Skeletal muscle tissue (tissue), 4 donors: ENCODE measurements around the gene GCLM. TPM values are rescaled to one million over a fixed set of nuclear protein-coding genes. Genes with fewer than 3 reads are reported as not detected.
"Not testable (repeated sequence)": the region's sequence is repeated elsewhere in the genome, so short reads cannot be mapped to it uniquely, and the experiment has no call there.

Source experiments
- H3K27ac ChIP-seq: one replicate; pipeline ENCODE4 v1.7.0; 2013; ENCODE audit warnings: mild to moderate bottlenecking, low read depth, low read length, inconsistent platforms
- H3K27me3 ChIP-seq, 3 donors: one replicate each; pipeline ENCODE4 v1.7.0; 2013; ENCODE audit warnings: low read length in 3 of 3; ENCODE audit not compliant: control insufficient read depth in 3 of 3, insufficient read depth in 3 of 3
- H3K36me3 ChIP-seq, 3 donors: one replicate each; pipeline ENCODE4 v1.7.0; 2013; ENCODE audit warnings: low read length in 3 of 3; ENCODE audit not compliant: control insufficient read depth in 3 of 3, insufficient read depth in 3 of 3
- H3K4me1 ChIP-seq, 3 donors: one replicate each; pipeline ENCODE4 v1.7.0; 2013; ENCODE audit warnings: low read length in 3 of 3, mild to moderate bottlenecking in 3 of 3; ENCODE audit not compliant: control insufficient read depth in 3 of 3, insufficient read depth in 3 of 3
- H3K4me3 ChIP-seq, 3 donors: one replicate each; pipeline ENCODE4 v1.7.0; 2013; ENCODE audit warnings: low read length in 3 of 3
- H3K9ac ChIP-seq, 3 donors: one replicate each; pipeline ENCODE4 v1.7.0; 2013; ENCODE audit warnings: low read length in 3 of 3, mild to moderate bottlenecking in 3 of 3, moderate library complexity in 2 of 3, low read depth in 1 of 3
- H3K9me3 ChIP-seq, 3 donors: one replicate each; pipeline ENCODE4 v1.7.0; 2013; ENCODE audit warnings: low read length in 3 of 3; ENCODE audit not compliant: control insufficient read depth in 3 of 3
- total RNA-seq: library from RNA; depleted of rRNA; stranded (reverse); fragments of >200 nt; gene quantifications from one replicate; pipeline ENCODE4 v1.2.3, GENCODE V29; 2014
- donor health status: Osteomylitis.

The GCLM gene
- total RNA-seq, 1 donor from 2014 or later, result 4.2 TPM

GRCh38 chr1:93917302-93917701 is 8.1 kb upstream of the GCLM start:
- H3K36me3 ChIP-seq, result no peaks in the 10 kb centered on the region
- H3K4me3 ChIP-seq, result no peak overlapping the region
- H3K4me1 ChIP-seq, result no peaks in the 10 kb centered on the region
- no peak overlapping the region for H3K9ac ChIP-seq
- no peaks in the 10 kb centered on the region for H3K27me3 ChIP-seq
- no peak overlapping the region for H3K27ac ChIP-seq
- no peaks in the 10 kb centered on the region for H3K9me3 ChIP-seq

GRCh38 chr1:93910880-93911279 is 1.6 kb upstream of the GCLM start:
- not testable (repeated sequence) for H3K36me3 ChIP-seq, H3K9me3 ChIP-seq, H3K27ac ChIP-seq, H3K4me3 ChIP-seq, H3K27me3 ChIP-seq, H3K9ac ChIP-seq
- peaks cover 7 to 14% (median 9%) of the 10 kb centered on the region in 3 donors for H3K4me1 ChIP-seq

GRCh38 chr1:93910305-93910704 is 1.1 kb upstream of the GCLM start:
- Histone ChIP-seq H3K4me3 (no peak overlapping the region), H3K36me3 (no peaks in the 10 kb centered on the region)

DNA sequence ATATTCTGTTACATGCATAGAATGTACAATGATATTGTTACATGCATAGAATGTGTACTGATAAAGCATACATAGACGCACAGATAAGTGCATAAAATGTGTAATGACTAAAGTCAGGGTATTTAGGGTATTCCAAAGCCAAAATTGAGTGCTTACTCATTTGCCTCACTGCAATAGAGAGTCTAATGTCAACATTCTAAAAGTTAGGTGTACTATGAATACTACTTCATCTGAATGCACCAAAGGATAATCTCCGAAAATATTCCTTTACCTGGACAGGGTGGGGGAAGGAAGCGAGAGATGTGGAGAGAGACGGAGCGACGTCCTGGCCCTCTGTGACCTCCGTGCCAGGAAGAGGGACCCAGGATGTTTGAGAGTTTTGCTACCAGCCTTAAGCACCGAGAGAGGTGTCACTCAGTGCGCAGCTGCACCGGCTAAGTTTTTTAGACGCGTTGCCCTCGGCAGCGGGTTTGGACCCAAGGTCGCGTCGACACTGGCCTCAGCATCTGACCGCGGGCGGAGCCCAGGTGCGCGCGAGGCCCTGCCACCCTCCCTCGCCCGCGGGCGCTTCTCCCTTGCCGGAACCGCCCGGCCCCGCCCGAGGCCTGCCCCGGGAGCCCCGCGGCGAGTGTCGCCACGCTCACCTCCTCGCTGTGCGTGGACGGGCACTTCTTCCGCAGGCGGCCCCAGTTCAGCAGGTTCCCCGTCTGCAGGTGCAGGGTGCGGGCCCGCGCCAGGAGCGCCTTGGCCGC is 660 bp downstream of the GCLM start:
- peak overlapping the region; percentile 81 for H3K27ac ChIP-seq

More at GRCh38 chr1:93910305-93910704, 1.1 kb upstream of the GCLM start:
- peak overlapping the region in 1 of 3 donors; percentile 79 for H3K9ac ChIP-seq
- peaks cover 7 to 14% (median 9%) of the 10 kb centered on the region in 3 donors for H3K4me1 ChIP-seq
- H3K27ac ChIP-seq, result peak overlapping the region; percentile 81
- H3K27me3 ChIP-seq, result no peaks in the 10 kb centered on the region
- no peaks in the 10 kb centered on the region for H3K9me3 ChIP-seq

GRCh38 chr1:93907718-93908117 is 1.5 kb downstream of the GCLM start:
- Histone ChIP-seq H3K27me3 (no peaks in the 10 kb centered on the region), H3K36me3 (no peaks in the 10 kb centered on the region), H3K27ac (no peak overlapping the region), H3K9me3 (no peaks in the 10 kb centered on the region), H3K9ac (peak overlapping the region in 2 of 3 donors; percentile 26 to 81), H3K4me1 (peaks cover 7 to 14% (median 9%) of the 10 kb centered on the region in 3 donors), H3K4me3 (peak overlapping the region in 2 of 3 donors; percentile 90 to 91)

More for the DNA sequence above, 660 bp downstream of the GCLM start:
- Histone ChIP-seq H3K4me1 (peaks cover 7 to 14% (median 9%) of the 10 kb centered on the region in 3 donors), H3K36me3 (no peaks in the 10 kb centered on the region), H3K9ac (peak overlapping the region; percentile 81 to 89 (median 81)), H3K27me3 (no peaks in the 10 kb centered on the region), H3K4me3 (peak overlapping the region; percentile 87 to 91 (median 90)), H3K9me3 (no peaks in the 10 kb centered on the region)

DNA sequence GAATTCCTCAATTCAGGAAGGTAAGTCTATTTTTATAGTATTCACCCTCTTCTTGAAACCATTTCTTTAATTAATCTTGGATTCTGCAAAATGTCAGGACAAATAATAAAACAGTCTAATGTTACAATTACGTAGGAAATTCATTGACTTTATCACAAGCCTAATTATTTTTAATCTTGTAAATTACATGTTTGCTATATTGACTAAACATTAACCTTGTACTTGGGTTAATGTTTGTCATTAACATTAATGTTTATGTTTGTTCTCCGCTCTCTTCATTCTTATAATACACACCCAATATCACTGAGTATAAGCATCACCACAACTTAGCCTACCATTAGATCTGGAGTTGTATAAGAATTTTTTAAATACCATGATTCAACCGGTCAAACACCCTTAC is 2.8 kb downstream of the GCLM start:
- H3K9me3 ChIP-seq, result no peaks in the 10 kb centered on the region
- H3K27me3 ChIP-seq, result no peaks in the 10 kb centered on the region
- H3K36me3 ChIP-seq, result no peaks in the 10 kb centered on the region
- H3K4me3 ChIP-seq, result no peak overlapping the region
- H3K4me1 ChIP-seq, result peaks cover 7 to 14% (median 9%) of the 10 kb centered on the region in 3 donors
- H3K9ac ChIP-seq, result no peak overlapping the region
- no peak overlapping the region for H3K27ac ChIP-seq

DNA sequence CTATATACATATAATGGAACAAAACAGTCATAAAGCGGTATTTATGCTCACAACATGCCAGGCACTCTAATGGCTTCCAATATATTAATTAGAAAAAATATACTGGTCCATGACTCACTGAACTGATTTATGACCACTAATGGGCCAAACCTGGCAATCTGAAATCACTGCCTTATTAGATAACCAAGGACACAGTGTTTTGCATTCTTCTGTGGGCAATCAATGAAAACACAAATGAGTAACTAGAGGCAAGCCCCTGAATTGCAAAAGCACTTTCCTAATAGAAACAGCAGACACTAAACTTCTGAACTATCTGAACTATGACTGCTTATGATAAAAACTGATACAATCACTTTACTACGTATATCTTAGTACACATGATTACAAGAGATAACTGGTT is 3.5 kb downstream of the GCLM start:
- no peak overlapping the region for H3K9ac ChIP-seq
- no peak overlapping the region for H3K4me3 ChIP-seq
- H3K27ac ChIP-seq, result no peak overlapping the region
- H3K27me3 ChIP-seq, result no peaks in the 10 kb centered on the region
- peaks cover 7 to 14% (median 9%) of the 10 kb centered on the region in 3 donors for H3K4me1 ChIP-seq
- no peaks in the 10 kb centered on the region for H3K9me3 ChIP-seq
- peaks cover 0 to 7% (median 4%) of the 10 kb centered on the region in 3 donors for H3K36me3 ChIP-seq

DNA sequence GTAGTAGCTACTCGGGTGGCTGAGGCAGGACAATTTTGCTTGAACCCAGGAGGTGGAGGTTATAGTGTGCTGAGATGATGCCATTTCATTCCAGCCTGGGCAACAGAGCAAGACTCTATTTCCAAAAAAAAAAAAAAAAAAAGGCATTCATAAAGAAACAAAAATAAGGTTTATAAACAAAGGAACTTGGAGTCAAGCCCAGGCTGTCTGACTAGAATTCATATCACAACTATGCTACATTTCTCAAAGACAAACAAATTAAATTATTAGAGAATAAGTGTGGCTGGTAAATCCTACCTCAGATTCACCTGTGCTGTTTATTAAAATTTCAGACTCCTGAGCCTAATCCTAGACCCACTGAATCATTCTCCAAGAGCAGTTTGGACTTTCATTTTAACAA is 4.2 kb downstream of the GCLM start:
- H3K36me3 ChIP-seq, result peaks cover 0 to 12% (median 7%) of the 10 kb centered on the region in 3 donors
- H3K4me3 ChIP-seq, result no peak overlapping the region
- no peaks in the 10 kb centered on the region for H3K27me3 ChIP-seq
- H3K9ac ChIP-seq, result no peak overlapping the region
- peaks cover 7 to 14% (median 9%) of the 10 kb centered on the region in 3 donors for H3K4me1 ChIP-seq
- no peaks in the 10 kb centered on the region for H3K9me3 ChIP-seq
- no peak overlapping the region for H3K27ac ChIP-seq

GRCh38 chr1:93904228-93904627 is 5.0 kb downstream of the GCLM start:
- peaks cover 0 to 12% (median 10%) of the 10 kb centered on the region in 3 donors for H3K36me3 ChIP-seq
- no peak overlapping the region for H3K4me3 ChIP-seq
- H3K9me3 ChIP-seq, result no peaks in the 10 kb centered on the region
- H3K4me1 ChIP-seq, result peaks cover 7 to 14% (median 9%) of the 10 kb centered on the region in 3 donors
- no peaks in the 10 kb centered on the region for H3K27me3 ChIP-seq
- no peak overlapping the region for H3K27ac ChIP-seq
- no peak overlapping the region for H3K9ac ChIP-seq

DNA sequence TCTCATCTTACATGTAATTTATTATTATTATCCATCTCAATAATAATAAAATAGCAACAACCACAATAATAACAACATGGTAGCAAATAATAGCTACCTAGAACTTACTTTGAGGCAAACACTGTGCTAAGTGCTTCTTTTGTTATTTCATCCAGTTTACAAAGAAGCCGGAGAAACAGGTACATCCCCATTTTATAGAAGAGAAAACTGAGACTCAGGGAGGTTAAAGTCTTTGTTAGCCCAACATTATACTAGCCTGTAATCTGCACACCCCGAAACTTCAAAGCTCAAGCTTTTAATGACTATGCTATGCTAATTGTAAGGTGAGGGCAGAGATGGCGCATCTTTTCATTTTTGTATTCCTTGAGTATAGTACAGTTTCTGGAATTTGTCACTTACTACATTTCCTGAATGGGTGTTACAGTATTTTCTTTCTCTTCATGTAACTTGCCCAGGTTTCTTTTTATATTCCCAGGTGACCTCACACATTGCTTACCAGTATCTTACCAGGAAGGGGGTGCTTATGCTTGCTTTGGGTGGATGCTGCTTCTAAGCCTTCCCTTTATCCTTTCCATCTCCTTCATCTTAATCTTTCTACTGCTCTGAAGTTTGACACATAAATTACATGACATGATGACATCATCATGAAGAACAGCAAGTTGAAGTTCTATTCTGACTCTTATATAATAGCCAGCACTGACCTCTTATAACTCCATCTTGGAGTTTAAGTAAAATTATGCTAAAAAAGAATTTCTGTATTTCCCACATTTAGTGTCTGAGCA is 8.3 kb downstream of the GCLM start:
- Histone ChIP-seq H3K27me3 (no peaks in the 10 kb centered on the region), H3K9me3 (no peaks in the 10 kb centered on the region), H3K9ac (no peak overlapping the region), H3K4me3 (no peak overlapping the region), H3K27ac (no peak overlapping the region), H3K36me3 (peaks cover 6 to 30% (median 21%) of the 10 kb centered on the region in 3 donors), H3K4me1 (no peaks in the 10 kb centered on the region)
